Measurements from ENCODE around the gene ITCH. TPM values are rescaled to one million over a fixed set of nuclear protein-coding genes. Genes with fewer than 3 reads are reported as not detected.
"Not testable (repeated sequence)": the region's sequence is repeated elsewhere in the genome, so short reads cannot be mapped to it uniquely, and the experiment has no call there.

ITCH gene
- total RNA-seq, 2 donors from 2014 or later, result 38.8 to 45.6 TPM

DNA sequence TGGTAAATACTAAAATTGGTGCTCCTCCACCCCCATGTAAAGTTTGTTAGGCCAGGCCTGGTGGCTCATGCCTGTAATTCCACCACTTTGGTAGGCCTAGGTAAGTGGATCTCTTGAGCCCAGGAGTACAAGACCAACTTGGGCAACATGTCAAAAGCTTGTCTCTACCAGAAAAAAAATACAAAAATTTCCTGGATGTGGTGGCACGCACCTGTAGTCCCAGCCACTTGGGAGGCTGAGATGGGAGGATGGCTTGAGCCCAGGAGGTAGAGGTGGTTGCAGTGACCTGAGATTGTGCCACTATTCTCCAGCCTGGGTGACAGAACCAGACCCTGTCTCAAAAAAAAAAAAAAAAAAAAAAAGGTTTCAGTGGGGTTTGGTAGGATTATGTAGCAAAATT lies 41.7 kb downstream of the ITCH start:
- intact Hi-C loops (cut with DNase I), result no loop called here
- DNase-seq (no peak), ATAC-seq (no peak)

DNA sequence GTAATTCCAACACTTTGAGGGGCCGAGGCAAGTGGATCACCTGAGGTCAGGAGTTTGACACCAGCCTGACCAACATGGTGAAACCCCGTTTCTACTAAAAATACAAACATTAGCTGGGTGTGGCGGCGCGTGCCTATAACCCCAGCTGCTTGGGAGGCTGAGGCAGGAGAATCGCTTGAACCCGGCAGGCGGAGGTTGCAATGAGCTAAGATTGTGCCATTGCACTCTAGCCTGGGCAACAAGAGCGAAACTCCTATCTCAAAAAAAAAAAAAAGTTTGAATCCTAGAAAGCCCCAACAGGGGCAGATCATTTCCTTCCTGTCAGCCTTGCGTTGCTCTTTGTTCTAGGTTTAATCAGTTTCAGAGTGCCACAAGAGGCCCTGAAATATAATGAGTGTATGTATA lies 42.2 kb downstream of the ITCH start:
- ATAC-seq; DNase-seq; intact Hi-C loops (cut with DNase I): not testable (repeated sequence)

DNA sequence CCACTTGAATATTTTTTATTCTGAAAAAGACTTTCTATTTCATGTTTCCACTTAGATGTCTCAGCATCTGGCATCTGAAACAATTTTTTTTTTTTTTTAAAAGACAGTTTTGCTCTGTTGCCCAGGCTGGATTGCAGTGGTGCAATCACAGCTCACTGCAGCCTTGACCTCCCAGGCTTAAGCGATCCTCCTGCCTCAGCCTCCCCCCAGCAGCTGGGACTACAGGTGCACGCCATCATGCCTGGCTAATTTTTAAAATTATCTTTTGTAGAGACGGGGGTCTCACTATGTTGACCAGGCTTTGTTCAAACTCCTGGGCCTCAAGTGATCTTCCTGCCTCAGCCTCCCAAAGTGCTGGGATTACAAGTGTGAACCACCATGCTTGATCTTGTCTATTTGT lies 42.9 kb downstream of the ITCH start:
- ATAC-seq; intact Hi-C loops (cut with DNase I); DNase-seq: not testable (repeated sequence)

DNA sequence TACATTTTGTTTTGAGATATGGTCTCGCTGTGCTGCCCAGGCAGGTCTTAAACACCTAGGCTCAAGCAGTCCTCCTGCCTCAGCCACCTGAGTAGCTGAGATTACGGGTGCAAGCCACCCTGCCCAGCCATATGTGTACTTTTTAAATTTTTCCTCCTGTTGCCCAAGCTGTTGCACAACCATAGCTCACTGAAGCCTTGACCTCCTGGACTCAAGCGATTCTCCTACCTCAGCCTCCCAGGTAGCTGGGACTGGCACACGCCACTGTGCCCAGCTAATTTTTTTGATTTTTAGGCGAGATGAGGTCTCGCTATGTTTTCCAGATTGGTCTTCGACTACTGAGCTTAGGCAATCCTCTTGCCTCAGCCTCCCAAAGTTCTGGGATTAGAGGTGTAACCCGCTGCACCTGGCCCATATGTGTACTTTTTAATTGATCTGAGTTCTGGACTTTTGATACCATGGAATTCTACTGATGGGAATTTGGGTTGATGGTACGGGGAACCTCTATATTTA lies 44.9 kb downstream of the ITCH start:
- ATAC-seq, result no peak
- intact Hi-C loops (cut with DNase I), result no loop called here
- DNase-seq, result no peak

DNA sequence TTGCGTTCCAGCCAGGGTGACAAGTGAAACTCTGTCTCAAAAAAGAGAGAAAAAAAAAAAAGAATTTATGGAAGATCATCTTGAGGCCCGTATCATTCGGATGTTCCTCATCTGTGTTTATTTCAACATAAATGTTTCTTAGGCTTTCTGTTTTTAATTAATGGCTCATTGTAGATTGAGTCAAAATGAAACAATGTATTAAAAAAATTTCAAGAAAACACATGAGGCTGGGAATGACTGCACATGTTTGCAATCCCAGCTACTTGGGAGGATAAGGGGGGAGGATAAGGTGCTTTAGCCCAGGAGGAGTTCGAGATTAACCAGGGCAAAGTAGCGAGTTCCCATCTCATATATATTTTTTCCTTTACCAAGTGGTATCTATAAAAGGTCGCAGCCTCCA lies 47.3 kb downstream of the ITCH start:
- intact Hi-C loops (cut with DNase I), result no loop called here
- no peak for ATAC-seq
- no peak for DNase-seq

DNA sequence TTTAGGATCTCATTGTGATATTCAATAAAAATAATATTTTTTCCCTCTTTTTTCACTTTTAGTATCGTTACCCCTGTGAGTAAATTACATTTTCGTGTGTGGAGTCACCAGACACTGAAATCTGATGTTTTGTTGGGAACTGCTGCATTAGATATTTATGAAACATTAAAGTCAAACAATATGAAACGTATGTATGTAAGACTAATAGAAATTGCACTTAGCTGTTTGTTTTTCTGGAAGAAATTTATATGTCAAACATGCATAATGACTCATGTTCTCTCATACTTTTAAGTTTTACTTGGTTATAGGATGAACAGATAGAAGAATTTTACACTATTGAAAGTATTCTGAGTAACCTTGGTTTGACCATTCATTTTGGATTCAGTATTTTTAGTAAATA lies 49.4 kb downstream of the ITCH start:
- intact Hi-C loops (cut with DNase I), result no loop called here
- DNase-seq, result no peak
- no peak for ATAC-seq

DNA sequence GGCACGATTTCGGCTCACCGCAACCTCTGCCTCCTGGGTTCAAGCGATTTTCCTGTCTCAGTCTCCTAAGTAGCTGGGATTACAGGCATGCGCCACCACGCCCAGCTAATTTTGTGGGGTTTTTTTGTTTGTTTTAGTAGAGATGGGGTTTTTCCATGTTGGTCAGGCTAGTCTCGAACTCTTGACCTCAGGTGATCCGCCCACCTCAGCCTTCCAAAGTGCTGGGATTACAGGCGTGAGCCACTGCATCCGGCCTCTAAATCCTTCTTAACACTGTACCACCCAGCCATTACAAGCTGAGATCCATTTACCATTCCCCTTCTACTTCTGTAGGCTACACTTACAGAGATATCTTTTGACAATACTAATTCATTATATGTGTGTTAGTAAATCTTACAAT lies 51.5 kb downstream of the ITCH start:
- intact Hi-C loops (cut with DNase I); ATAC-seq: not testable (repeated sequence)

DNA sequence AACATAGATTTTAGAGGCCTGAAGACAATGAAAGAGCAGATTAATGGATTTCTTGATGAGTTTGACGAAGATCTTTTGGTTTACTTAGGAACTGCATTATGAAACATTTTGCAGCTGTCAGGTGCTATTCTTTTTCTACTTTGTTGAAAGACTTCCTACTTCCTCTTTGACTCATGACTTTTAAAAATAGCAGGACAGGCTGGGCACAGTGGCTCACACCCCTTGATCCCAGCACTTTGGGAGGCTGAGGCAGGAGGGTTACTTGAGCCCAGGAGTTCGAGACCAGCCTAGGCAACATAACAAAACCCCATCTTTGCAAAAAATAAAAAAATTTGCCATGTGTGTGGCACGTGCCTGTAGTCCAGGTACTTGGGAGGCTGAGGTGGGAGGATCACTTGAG lies 52.0 kb downstream of the ITCH start:
- intact Hi-C loops (cut with DNase I), result no loop called here
- ATAC-seq, result no peak

More for the DNA sequence above, 51.5 kb downstream of the ITCH start:
- not testable (repeated sequence) for DNase-seq

DNA sequence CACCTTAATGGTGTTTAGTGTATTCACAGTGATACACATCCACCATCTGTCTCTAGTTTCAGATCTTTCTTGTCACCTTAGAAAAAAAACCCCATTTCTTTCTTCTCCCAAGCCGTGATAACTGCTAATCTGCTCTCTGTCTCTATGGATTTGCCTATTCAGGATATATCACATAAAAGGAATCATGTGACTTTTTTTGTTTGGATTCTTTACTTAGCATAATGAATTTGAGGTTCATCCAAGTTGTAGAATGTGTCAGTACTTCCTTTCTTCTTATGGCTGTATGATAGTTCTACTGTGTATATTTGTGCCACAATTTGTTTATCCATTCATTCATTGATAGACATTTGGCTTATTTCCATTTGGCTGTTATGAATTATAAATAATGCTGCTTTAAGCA lies 57.1 kb downstream of the ITCH start:
- ATAC-seq (no peak), DNase-seq (no peak)
- intact Hi-C loops (cut with DNase I), result loop anchor here in 1 of 2 donors (2.0 kb wide), 1 partner anchor 43 kb away; no protein-coding TSS in a partner anchor

More for the DNA sequence above, 52.0 kb downstream of the ITCH start:
- no peak for DNase-seq

DNA sequence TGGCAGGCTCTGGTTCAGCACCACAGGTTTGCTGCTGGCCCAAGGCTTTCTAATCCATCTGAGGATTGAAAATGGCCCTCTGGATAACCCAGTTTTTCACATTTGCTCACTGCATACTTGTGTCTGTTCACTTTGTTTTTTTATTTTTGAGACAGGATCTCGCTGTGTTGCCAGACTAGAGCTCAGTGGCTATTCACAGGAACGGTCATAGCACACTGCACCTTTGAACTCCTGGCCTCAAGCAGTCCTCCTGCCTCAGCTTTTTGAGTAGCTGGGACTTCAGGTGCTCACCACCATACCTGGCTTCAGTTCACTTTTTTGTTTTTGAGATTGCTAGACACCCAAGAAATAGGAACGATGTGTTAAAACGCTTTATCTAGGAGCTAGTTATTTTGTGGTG lies 57.9 kb downstream of the ITCH start:
- DNase-seq (no peak), ATAC-seq (no peak)
- intact Hi-C loops (cut with DNase I), result loop anchor here in 1 of 2 donors (2.0 kb wide), 1 partner anchor 44 kb away; no protein-coding TSS in a partner anchor

DNA sequence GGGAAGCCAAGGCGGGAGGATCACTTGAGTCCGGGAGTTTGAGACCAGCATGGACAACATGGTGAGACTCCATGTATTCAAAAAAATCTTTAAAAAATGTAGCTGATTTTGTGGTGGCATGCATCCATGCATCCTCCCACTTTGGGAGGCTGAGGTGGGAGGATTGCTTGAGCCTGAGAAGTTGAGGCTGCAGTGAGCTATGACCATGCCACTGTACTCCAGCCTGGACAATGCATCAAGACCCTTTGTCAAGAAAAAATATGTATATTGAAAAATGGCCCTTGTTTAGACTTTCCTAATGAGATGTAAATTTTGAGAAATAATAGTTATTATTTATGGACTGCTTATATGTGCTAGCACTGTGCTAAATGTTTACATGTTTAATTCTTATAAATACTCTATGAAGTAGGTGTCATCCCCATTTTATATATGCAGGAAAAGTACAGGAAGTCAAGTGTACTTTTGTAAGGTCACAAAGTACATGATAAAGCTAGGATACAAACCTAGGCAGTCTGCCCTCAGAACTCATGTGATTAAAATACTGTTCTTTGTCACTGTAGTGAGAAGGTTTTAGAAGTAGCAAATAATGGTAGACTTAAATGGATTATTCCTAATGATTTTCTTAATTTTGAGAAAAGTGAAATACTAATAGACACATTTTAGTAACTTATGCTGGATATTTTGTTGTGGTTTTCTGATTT lies 58.8 kb downstream of the ITCH start:
- no peak for ATAC-seq
- intact Hi-C loops (cut with DNase I), result loop anchor here in 1 of 2 donors (2.0 kb wide), 1 partner anchor 45 kb away; no protein-coding TSS in a partner anchor
- no peak for DNase-seq

DNA sequence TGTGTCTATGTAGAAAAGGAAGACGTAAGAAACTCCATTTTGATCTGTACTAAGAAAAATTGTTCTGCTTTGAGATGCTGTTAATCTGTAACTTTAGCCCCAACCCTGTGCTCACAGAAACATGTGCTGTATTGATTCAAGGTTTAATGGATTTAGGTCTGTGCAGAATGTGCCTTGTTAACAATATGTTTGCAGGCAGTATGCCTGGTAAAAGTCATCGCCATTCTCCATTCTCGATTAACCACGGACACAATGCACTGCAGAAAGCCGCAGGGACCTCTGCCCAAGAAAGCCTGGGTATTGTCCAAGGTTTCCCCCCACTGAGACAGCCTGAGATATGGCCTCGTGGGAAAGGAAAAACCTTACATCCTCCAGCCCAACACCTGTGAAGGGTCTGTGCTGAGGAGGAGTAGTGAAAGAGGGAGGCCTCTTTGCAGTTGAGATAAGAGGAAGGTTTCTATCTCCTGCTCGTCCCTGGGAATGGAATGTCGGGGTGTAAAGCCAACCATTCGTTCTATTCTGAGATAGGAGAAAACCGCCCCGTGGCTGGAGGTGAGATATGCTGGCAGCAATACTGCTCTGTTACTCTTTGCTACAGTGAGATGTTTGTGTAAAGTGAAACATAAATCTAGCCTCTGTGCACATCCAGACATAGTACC lies 62.1 kb downstream of the ITCH start:
- DNase-seq (peak; percentile 29), ATAC-seq (peak in 1 of 2 donors; percentile 29)
- intact Hi-C loops (cut with DNase I), result not testable (repeated sequence)

DNA sequence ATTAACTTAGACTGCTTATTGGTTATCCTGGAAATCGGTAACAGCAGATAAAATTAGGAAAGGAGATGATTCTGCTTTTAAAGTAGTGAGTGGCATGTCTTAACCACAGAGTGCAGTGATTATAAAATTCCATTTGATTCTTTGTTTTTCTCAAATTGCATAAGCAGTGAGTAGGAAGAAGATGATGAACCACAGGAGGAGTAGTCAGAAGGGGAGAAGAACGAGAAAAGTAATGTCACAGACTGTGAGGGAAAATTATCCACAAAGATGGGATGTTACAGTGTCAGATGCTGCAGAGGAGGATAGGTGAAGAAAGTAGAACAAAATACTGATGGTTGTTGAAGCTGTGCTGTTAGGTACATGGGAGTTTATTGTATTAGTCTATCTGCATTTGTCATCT lies 63.0 kb downstream of the ITCH start:
- ATAC-seq (peak in 1 of 2 donors; percentile 70), DNase-seq (no peak)
- intact Hi-C loops (cut with DNase I), result no loop called here

DNA sequence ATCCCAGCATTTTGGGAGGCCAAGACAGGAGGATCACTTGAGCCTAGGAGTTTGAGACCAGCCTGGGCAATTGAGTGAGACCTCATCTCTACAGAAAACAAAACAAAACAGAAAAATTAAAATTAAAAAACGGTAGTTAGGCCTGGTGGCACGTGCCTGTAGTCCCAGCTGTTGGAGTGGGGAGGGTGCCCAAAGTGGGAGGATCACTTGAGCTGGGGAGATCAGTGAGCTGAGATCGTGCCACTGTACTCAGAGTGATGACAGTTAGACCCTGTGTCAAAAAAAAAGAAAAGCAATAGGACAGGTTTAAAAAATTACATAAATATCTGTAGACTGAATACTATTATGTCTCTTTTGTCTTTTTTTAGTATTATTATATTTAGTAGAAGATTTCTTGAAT lies 64.3 kb downstream of the ITCH start:
- intact Hi-C loops (cut with DNase I), result no loop called here
- peak in 1 of 2 donors; percentile 61 for ATAC-seq

DNA sequence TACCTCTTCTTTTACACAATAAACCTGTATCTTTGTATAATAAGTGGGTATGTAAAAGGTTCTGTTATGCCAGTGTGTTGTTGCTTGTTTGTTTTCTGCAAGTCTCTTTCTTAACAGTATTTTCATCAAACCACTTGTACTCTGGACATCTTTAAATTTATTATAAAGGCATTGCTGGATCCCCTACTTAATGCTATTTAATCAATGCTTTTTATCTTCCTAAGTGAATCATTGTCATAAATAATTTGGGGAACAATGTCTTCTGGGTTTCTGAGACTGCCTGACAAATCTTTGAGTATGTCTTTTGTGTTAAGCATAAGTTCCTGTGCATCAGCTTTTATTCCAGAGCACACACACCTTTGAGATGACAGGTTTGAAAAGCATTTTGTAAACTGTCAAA lies 64.7 kb downstream of the ITCH start:
- DNase-seq (no peak), ATAC-seq (no peak)
- intact Hi-C loops (cut with DNase I), result no loop called here

More for the DNA sequence above, 64.3 kb downstream of the ITCH start:
- DNase-seq, result no peak

DNA sequence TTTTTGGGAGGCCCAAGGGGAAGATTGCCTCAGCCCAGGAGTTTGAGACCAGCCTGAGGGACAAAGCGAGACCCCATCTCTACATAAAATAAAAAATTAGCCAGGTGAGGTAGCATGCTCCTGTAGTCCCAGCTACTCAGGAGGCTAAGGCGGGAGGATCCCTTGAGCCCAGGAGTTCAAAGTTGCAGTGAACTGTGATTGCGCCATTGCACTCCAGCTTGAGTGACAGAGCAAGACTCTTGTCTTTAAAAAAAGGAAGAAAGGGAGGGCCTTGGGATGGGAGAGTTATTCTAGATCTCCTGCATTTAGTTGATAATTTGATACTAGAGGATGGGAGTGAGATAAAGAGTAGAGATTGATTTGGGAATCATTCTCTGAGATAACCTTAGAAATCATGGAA lies 68.1 kb downstream of the ITCH start:
- ATAC-seq, result no peak
- intact Hi-C loops (cut with DNase I), result no loop called here
- DNase-seq, result no peak

DNA sequence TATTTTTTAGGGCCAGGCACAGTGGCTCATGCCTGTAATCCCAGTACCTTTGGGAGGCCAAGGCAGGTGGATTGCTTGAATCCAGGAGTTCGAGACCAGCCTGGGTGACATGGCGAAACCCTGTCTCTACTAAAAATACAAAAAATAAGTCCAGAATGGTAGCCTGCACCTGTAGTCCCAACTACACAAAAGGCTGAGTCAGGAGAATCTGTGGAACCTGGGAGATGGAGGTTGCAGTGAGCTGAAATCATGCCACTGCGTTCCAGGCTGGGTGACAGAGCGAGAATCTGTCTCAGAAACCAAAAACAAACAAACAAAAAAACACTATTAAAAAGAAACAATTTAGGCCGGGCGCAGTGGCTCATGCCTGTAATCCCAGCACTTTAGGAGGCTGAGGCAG lies 69.6 kb downstream of the ITCH start:
- DNase-seq; ATAC-seq; intact Hi-C loops (cut with DNase I): not testable (repeated sequence)

DNA sequence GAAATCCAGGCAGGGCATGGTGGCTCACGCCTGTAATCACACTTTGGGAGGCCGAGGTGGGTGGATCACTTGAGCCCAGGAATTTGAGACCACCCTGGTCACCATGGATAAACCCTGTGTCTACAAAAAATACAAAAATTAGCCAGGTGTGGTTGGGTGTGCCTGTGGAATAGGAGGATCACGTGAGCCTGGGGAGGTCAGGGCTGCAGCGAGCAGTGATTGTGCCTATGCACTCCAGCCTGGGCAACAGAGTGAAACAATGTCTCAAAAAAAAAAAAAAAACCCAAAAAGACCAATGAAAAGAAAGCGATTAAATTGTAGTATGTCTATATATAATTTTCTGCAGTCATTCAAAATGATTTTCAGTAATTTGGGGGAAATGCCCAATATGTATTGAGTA lies 70.3 kb downstream of the ITCH start:
- no peak for ATAC-seq
- no peak for DNase-seq
- intact Hi-C loops (cut with DNase I), result no loop called here

DNA sequence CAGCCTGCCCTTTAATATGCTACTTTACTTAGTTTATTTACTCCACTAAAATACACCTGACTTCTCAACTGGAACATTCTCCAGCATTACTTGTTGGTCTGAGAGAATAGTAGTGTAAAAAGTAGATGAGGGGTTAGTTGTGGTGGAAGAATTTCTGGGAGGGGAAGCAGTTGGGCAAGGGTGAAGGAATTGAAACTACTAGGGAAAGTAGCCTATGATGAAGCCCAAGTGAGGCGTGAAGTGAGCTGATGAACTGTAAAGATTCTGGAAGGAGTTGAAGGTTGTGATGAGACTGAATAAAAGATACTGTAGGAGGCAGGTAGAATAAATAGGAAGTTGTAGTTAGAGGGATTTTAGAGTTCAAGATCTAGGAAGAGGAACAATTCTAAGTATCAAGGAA lies 72.5 kb downstream of the ITCH start:
- no peak for DNase-seq
- intact Hi-C loops (cut with DNase I), result no loop called here
- no peak for ATAC-seq

DNA sequence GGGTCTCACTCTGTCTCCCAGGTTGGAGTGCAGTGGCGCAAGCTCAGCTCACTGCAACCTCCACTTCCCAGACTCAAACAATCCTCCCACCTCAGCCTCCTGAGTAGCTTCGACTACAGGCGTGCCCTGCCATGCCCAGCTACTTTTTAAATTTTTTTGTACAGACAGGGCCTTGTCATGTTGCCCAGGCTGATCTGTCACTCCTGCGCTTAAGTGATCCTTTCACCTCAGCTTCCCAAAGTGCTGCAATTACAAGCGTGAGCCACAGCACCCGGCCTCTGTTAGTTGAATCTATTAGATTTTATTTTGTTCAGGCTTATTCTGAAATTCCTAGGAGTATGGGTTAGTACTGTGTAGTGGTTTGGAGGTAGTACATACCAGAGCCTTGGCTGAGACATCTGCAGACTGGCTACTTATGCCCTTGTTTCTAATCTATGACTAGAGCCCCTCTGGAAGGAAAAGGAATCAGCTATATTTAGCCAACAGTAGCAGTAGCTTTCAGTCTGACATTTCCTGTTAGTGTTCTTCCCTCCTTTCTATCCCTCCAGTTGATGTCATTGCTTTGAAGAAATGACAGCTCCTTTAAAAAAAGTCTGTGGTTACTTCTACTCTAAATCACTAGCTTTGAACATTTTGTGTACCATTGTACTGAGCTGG lies 74.4 kb downstream of the ITCH start:
- ATAC-seq (peak; percentile 71 to 75), DNase-seq (no peak)
- intact Hi-C loops (cut with DNase I), result no loop called here

Data from left cardiac atrium (tissue), 4 donors.